ENCODE results near the gene KIF1A. TPM values are rescaled to one million over a fixed set of nuclear protein-coding genes. Genes with fewer than 3 reads are reported as not detected.

Gene KIF1A
- total and polyA plus RNA-seq, 2 of the 13 experiments (the other 11 are each of a cell fraction or from before 2014, with no cell fraction given): 0.01 TPM; not detected in 1

DNA sequence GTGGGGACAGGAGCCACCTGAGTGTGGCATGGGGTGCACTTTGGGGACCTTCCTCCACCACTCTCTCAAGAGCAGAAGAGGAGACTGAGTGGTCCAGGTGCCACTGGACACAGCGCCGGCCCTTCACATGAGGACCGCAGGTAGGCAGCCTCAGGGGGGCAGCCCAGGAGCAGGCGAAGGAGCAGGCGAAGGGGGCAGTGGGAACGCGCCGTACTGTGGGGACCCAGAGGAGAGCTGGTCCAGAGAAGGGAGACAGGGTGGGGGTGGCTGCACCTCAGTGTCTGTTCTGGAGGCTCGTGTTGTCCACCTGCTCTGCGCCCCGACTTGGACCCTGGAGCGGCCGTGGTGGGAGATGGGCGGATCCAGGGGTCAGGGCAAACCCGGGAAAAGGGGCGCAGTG, 73.3 kb downstream of the KIF1A start:
- FAIRE-seq (no peak), DNase-seq (ENCODE audit: low spot score) (no peak), ATAC-seq (no peak)
- Histone ChIP-seq H2AFZ (ENCODE audit: low read length) (no peak overlapping the region), H3K27ac (ENCODE audit: extremely low read length, insufficient read depth, low read length) (no peak overlapping the region), H3K4me1 (ENCODE audit: insufficient read depth, low read length) (no peaks in the 10 kb centered on the region), H3K4me3 (replicated peaks in 1 of 3; ENCODE audit: insufficient read depth in 1 of 3, low read depth in 2 of 3, low read length in 3 of 3) (no peak overlapping the region), H3K9me3 (ENCODE audit: low read length) (no peaks in the 10 kb centered on the region), H3K79me2 (ENCODE audit: insufficient read depth, low read length) (no peaks in the 10 kb centered on the region), H3K36me3 (replicated peaks in 1 of 2; ENCODE audit: control insufficient read depth in 1 of 2, insufficient read depth in 2 of 2, low read length in 2 of 2) (no peaks in the 10 kb centered on the region), H3K4me2 (ENCODE audit: low read depth, low read length) (no peak overlapping the region), H3K9ac (ENCODE audit: insufficient read depth, low read depth, low read length) (no peak overlapping the region), H4K20me1 (ENCODE audit: insufficient read depth, low read length) (no peaks in the 10 kb centered on the region), H3K27me3 (ENCODE audit: control insufficient read depth in 1 of 2, insufficient read depth in 2 of 2, low read length in 2 of 2) (peaks cover 58 to 99% of the 10 kb centered on the region in 2 experiments)
- ChIA-PET POLR2A (no interaction called here), CTCF (ENCODE audit: low intra/inter-chr PET ratio, low total read pairs) (no interaction called here)
- BruUV-seq (replicated peaks): no TSS peak
- 38% methylated on average over 16 of the region's 16 CpGs for WGBS (ENCODE audit: low lambda C conversion rate)
- TF ChIP-seq FOSL2 (CRISPR knock-in tag; IDR thresholded peaks at IDR 0.05) (no peak), ZNF546 (CRISPR knock-in tag; conservative IDR thresholded peaks at IDR 0.05) (no peak), ZC3H4 (CRISPR knock-in tag; IDR thresholded peaks at IDR 0.05; ENCODE audit: borderline replicate concordance) (no peak), PATZ1 (CRISPR knock-in tag; IDR thresholded peaks at IDR 0.05) (no peak), ZNF543 (CRISPR knock-in tag; IDR thresholded peaks at IDR 0.05) (no peak)
- TF ChIP-seq, protein P1, sequence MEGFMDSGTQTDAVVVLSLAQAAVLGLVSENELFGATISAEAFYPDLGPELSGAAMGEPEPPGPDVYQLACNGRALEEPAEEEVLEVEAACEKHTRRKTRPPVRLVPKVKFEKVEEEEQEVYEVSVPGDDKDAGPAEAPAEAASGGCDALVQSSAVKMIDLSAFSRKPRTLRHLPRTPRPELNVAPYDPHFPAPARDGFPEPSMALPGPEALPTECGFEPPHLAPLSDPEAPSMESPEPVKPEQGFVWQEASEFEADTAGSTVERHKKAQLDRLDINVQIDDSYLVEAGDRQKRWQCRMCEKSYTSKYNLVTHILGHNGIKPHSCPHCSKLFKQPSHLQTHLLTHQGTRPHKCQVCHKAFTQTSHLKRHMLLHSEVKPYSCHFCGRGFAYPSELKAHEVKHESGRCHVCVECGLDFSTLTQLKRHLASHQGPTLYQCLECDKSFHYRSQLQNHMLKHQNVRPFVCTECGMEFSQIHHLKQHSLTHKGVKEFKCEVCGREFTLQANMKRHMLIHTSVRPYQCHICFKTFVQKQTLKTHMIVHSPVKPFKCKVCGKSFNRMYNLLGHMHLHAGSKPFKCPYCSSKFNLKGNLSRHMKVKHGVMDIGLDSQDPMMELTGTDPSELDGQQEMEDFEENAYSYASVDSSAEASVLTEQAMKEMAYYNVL (CRISPR knock-in tag; IDR thresholded peaks at IDR 0.05; ENCODE audit: borderline replicate concordance): no peak
- in situ Hi-C loops (cut with HindIII; ENCODE audit: extremely low pct_ligation_motif_present, low pct_unique_long_range_greater_than_20kb) (no loop called here), intact Hi-C loops (cut with micrococcal nuclease; ENCODE audit: unreplicated experiment) (no loop called here)
